Spleen (tissue), 11 donors: Measurements from ENCODE around the gene UBL5. TPM values are rescaled to one million over a fixed set of nuclear protein-coding genes. Genes with fewer than 3 reads are reported as not detected.

ENCODE experiments used
- DNase-seq: peaks from one replicate; pipeline ENCODE4 v3.0.0-alpha.2; 2020
- H3K27ac ChIP-seq, 8 donors: fragments of 200-600 bp; sonication (generic) in 7 of 8; 1 replicate in 4 of 8; 2 replicates in 4 of 8; pipeline versions ENCODE4 v1.5.0 to v1.8.0; 2016 to 2021; ENCODE audit warnings: inconsistent platforms in 4 of 8, mild to moderate bottlenecking in 4 of 8, moderate library complexity in 1 of 8
- H3K27me3 ChIP-seq, 7 donors: fragments of 200-600 bp; sonication (generic) in 6 of 7; replicated peaks in 1 of 7; 1 replicate in 4 of 7; 2 replicates in 3 of 7; pipeline versions ENCODE4 v1.5.0 to v1.8.0; 2016 to 2021; ENCODE audit warnings: inconsistent platforms in 3 of 7, mild to moderate bottlenecking in 1 of 7
- H3K36me3 ChIP-seq, 6 donors: fragments of 200-600 bp; sonication (generic) in 5 of 6; 1 replicate in 4 of 6; 2 replicates in 2 of 6; pipeline versions ENCODE4 v1.5.0 to v1.8.0; 2016 to 2021; ENCODE audit warnings: inconsistent platforms in 2 of 6
- H3K4me1 ChIP-seq, 6 donors: fragments of 200-600 bp; sonication (generic) in 5 of 6; 1 replicate in 3 of 6; 2 replicates in 3 of 6; pipeline versions ENCODE4 v1.5.0 to v1.8.0; 2016 to 2021; ENCODE audit warnings: inconsistent platforms in 3 of 6
- H3K4me3 ChIP-seq, 8 donors: fragments of 200-600 bp; sonication (generic) in 7 of 8; 1 replicate in 4 of 8; 2 replicates in 4 of 8; pipeline versions ENCODE4 v1.5.0 to v1.8.0; 2016 to 2021; ENCODE audit warnings: inconsistent platforms in 4 of 8, mild to moderate bottlenecking in 4 of 8, moderate library complexity in 2 of 8
- H3K9me3 ChIP-seq, 8 donors: fragments of 200-600 bp; sonication (generic) in 7 of 8; 1 replicate in 4 of 8; 2 replicates in 4 of 8; pipeline versions ENCODE4 v1.5.0 to v1.8.0; 2016 to 2021; ENCODE audit warnings: inconsistent platforms in 4 of 8
- POLR2A ChIP-seq, 3 donors: fragments of 450-650 bp; IDR thresholded peaks; one replicate each; pipeline ENCODE4 v1.5.1; 2017; ENCODE audit warnings: antibody characterized with exemption in 3 of 3, mild to moderate bottlenecking in 1 of 3
- POLR2AphosphoS5 ChIP-seq, 3 donors: sonication (generic); formaldehyde crosslinking; IDR thresholded peaks; one replicate each; pipeline ENCODE4 v1.5.1; 2017; ENCODE audit warnings: antibody characterized with exemption in 3 of 3
- WGBS, 5 donors: extraction: QIAGEN DNeasy Blood & Tissue Kit in 3 of 5; methylation state at CpG; one replicate each; pipeline versions ENCODE4 v1.1.5 to v1.1.7; 2013 to 2018; 5-methylcytosine and 5-hydroxymethylcytosine counted together
- intact Hi-C: fragments of 100-400 bp; cut with DNase I; formaldehyde crosslinking; loops from one replicate; pipeline ENCODE4 v1.15.0; 2023; ENCODE audit warnings: low total_unique reads
- polyA plus RNA-seq, 3 donors: library from polyadenylated mRNA; stranded (reverse); fragments of 200-250 nt; gene quantifications; one replicate each; pipeline ENCODE4 v1.2.1, GENCODE V29; 2013
- total RNA-seq, 7 donors: library from RNA; depleted of rRNA in 3 of 7; stranded (reverse); fragments of >200 nt in 3 of 7; fragmentation: NEBNext Ultra II Directional in 4 of 7; extraction: Animal tissue kit (Norgen Biotek cat#: 25700) in 4 of 7; gene quantifications; one replicate each; pipeline versions ENCODE4 v1.1.0 to v1.2.1, GENCODE V29; 2016 to 2021
- TF ChIP-seq, protein P1 (sequence below), 11 experiments: fragments of 200-600 bp in 7 of 11; fragments of 450-650 bp in 4 of 11; sonication (generic) in 4 of 11; IDR thresholded peaks in 8 of 11; conservative IDR thresholded peaks in 3 of 11; 1 replicate in 7 of 11; 2 replicates in 4 of 11; pipeline versions ENCODE4 v1.4.0 to v1.8.0; 2016 to 2021; ENCODE audit warnings: antibody characterized with exemption in 11 of 11, inconsistent platforms in 4 of 11, mild to moderate bottlenecking in 1 of 11
- donor health status: healthy with polysubstance abuse.
- donor health status: DM: no; HTN: no; CAD: no; lungs with moderate emphysema.
- donor health status: DM: no; HTN: no; CAD: no.
- donor health status: Bipolar disorder and iron deficiency.
- donor health status: healthy.
- donor health status: DM: no; HTN: no; CAD: no.
- donor health status: DM: yes; HTN: yes; CAD: no.

Gene UBL5
- total and polyA plus RNA-seq, 10 donors = 180 to 778 (median 269) TPM

DNA sequence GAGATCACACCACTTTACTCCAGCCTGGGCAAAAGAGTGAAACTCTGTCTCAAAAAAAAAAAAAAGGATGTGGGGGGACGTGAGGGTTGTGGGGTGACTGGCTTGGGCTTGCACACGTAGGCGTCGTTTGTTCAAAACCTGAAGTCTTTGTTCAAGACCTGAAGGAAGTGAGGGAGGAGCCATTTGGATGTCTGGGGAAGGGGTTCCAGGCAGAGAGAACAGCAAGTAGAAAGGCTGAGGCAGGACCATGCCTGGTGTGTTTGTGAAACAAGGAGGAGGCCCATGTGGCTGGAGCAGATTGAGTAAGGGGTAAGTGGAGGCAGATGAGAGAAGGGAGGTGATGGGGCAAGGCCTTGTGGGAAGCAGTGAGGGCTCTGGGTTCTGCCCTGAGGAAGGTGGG is 35.2 kb downstream of the UBL5 start:
- Histone ChIP-seq H3K4me3 (no peak overlapping the region), H3K4me1 (peaks cover 0 to 46% (median 15%) of the 10 kb centered on the region in 6 donors), H3K9me3 (no peaks in the 10 kb centered on the region), H3K27ac (peak overlapping the region in 5 of 8 donors; percentile 31 to 62 (median 51)), H3K36me3 (no peaks in the 10 kb centered on the region), H3K27me3 (no peaks in the 10 kb centered on the region)
- TF ChIP-seq, protein P1, sequence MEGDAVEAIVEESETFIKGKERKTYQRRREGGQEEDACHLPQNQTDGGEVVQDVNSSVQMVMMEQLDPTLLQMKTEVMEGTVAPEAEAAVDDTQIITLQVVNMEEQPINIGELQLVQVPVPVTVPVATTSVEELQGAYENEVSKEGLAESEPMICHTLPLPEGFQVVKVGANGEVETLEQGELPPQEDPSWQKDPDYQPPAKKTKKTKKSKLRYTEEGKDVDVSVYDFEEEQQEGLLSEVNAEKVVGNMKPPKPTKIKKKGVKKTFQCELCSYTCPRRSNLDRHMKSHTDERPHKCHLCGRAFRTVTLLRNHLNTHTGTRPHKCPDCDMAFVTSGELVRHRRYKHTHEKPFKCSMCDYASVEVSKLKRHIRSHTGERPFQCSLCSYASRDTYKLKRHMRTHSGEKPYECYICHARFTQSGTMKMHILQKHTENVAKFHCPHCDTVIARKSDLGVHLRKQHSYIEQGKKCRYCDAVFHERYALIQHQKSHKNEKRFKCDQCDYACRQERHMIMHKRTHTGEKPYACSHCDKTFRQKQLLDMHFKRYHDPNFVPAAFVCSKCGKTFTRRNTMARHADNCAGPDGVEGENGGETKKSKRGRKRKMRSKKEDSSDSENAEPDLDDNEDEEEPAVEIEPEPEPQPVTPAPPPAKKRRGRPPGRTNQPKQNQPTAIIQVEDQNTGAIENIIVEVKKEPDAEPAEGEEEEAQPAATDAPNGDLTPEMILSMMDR (IDR thresholded peaks at IDR 0.05 in 8 of 11, conservative IDR thresholded peaks at IDR 0.05 in 3 of 11) = no peak
- no peak for TF ChIP-seq POLR2A (IDR thresholded peaks at IDR 0.05)
- TF ChIP-seq POLR2AphosphoS5 (IDR thresholded peaks at IDR 0.05) = no peak
- 47 to 54% (median 51%) methylated on average over 4 of the region's 4 CpGs for WGBS, 5 donors
- intact Hi-C loops = no loop called here
- peak; percentile 48 for DNase-seq

DNA sequence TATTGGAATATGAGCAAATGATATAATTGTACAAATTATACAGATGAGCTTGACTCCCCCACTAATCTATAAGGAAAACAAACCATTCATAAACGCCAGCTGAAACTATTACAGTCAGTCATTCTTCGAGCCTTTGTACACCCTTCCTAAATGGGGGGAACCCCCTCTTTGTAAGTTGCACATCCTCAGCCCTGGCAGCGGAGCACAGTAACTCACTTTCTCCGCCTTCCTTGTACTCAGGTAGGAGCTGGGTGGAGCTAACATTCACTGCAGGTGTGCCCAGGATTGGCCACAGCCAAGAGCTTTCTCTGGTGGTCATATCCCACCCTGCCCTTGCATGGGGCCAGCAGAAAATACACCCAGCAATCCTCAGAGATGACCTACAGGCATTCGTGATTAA is 36.0 kb downstream of the UBL5 start:
- TF ChIP-seq, protein P1 (IDR thresholded peaks at IDR 0.05 in 8 of 11, conservative IDR thresholded peaks at IDR 0.05 in 3 of 11) = no peak
- no peak for TF ChIP-seq POLR2AphosphoS5 (IDR thresholded peaks at IDR 0.05)
- TF ChIP-seq POLR2A (IDR thresholded peaks at IDR 0.05) = no peak
- Histone ChIP-seq H3K9me3 (no peaks in the 10 kb centered on the region), H3K27ac (no peak overlapping the region), H3K27me3 (no peaks in the 10 kb centered on the region), H3K36me3 (no peaks in the 10 kb centered on the region), H3K4me3 (no peak overlapping the region), H3K4me1 (peaks cover 0 to 38% (median 8%) of the 10 kb centered on the region in 6 donors)
- intact Hi-C loops = no loop called here
- no peak for DNase-seq
- 74 to 90% (median 84%) methylated on average over 5 of the region's 5 CpGs for WGBS, 5 donors

DNA sequence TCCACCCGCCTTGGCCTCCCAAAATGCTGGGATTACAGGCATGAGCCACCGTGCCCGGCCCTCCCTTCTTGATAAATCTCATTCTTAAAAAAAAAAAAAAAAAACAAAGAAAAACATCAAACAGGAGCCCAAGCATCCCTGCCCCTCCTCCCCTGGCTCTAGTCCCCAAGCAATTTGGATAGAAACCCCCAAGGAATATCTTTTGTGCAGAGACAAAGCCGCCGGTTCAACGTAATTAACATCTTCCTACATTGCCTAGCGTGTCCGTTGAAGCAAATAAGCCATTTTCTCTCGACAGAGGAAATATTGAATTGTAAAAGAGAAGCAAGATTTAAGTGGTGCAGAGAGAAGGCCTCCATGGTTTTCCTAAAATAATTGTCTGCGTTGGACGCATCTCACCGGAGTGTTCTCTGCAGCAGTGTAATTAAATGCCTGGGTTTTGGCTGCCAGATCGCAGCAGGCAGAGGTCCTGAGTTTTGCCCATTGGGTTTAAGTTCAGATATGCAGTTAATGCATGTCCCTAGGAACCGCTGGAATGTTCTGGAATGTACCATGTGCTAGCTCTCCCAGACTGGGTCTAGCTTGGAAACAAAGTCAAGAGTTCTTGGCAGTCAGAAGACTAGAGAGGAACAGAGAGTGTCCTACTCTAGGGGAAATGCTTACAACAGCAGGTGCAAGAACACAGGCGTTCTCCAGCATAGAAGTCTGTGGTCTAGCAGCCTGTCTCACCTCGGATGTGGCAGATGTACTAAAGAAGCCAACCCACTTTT is 38.2 kb downstream of the UBL5 start:
- no peaks in the 10 kb centered on the region for H3K9me3 ChIP-seq
- WGBS, 5 donors = 81 to 85% (median 83%) methylated on average over 16 of the region's 16 CpGs
- no peaks in the 10 kb centered on the region for H3K36me3 ChIP-seq
- peaks cover 0 to 35% (median 8%) of the 10 kb centered on the region in 6 donors for H3K4me1 ChIP-seq
- no peak for DNase-seq
- H3K27me3 ChIP-seq = no peaks in the 10 kb centered on the region
- TF ChIP-seq, protein P1 (IDR thresholded peaks at IDR 0.05 in 8 of 11, conservative IDR thresholded peaks at IDR 0.05 in 3 of 11) = no peak
- TF ChIP-seq POLR2AphosphoS5 (IDR thresholded peaks at IDR 0.05) (no peak), POLR2A (IDR thresholded peaks at IDR 0.05) (no peak)
- no peak overlapping the region for H3K4me3 ChIP-seq
- intact Hi-C loops = no loop called here
- peak overlapping the region in 3 of 8 donors; percentile 19 to 61 (median 41) for H3K27ac ChIP-seq

DNA sequence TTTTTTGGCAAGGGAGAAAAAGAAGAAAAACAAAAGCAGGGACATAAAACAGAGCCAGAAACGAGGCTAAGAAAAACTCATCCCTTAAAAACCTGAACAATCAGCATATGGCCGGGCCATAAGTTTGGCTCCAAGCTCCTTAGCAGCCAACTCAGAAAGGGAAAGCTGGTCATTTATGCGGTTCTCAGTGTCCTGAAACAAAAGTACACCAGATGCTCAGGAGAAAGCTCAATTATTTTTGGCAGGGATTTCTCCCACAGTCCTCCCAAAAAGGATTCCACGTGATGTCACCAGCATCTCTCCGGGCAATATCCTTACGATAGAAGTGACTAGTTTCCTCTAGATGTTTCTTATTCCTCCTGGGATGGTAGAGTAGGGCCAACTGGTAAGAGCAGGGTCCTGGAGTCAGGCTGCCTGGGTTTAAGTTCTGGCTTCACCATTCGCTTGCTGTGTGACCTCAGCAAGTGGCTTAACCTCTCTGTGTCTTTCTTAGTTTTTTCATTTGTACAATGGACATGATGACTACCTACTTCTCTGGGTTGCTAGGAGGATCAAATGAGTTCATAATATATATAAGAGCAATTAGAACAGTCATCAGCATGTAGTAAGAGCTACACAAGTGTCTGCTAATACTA is 41.4 kb downstream of the UBL5 start:
- TF ChIP-seq, protein P1 (IDR thresholded peaks at IDR 0.05 in 8 of 11, conservative IDR thresholded peaks at IDR 0.05 in 3 of 11) = no peak
- TF ChIP-seq POLR2A (IDR thresholded peaks at IDR 0.05) (no peak), POLR2AphosphoS5 (IDR thresholded peaks at IDR 0.05) (no peak)
- WGBS, 5 donors = 84 to 94% (median 89%) methylated on average over 7 of the region's 7 CpGs
- intact Hi-C loops = no loop called here

More for the DNA sequence above, 41.4 kb downstream of the UBL5 start:
- no peaks in the 10 kb centered on the region for H3K9me3 ChIP-seq
- H3K36me3 ChIP-seq = no peaks in the 10 kb centered on the region
- no peaks in the 10 kb centered on the region for H3K27me3 ChIP-seq
- DNase-seq = no peak
- H3K27ac ChIP-seq = no peak overlapping the region
- H3K4me1 ChIP-seq = peaks cover 0 to 21% (median 8%) of the 10 kb centered on the region in 6 donors
- H3K4me3 ChIP-seq = no peak overlapping the region
